Measurements from ENCODE around the gene TRIO. TPM values are rescaled to one million over a fixed set of nuclear protein-coding genes. Genes with fewer than 3 reads are reported as not detected.

The TRIO gene
- total RNA-seq, 6 experiments from 2014 or later = 167 to 219 (median 190) TPM

GRCh38 chr5:14365831-14366430, 222.8 kb downstream of the TRIO start:
- TF ChIP-seq, protein P1, sequence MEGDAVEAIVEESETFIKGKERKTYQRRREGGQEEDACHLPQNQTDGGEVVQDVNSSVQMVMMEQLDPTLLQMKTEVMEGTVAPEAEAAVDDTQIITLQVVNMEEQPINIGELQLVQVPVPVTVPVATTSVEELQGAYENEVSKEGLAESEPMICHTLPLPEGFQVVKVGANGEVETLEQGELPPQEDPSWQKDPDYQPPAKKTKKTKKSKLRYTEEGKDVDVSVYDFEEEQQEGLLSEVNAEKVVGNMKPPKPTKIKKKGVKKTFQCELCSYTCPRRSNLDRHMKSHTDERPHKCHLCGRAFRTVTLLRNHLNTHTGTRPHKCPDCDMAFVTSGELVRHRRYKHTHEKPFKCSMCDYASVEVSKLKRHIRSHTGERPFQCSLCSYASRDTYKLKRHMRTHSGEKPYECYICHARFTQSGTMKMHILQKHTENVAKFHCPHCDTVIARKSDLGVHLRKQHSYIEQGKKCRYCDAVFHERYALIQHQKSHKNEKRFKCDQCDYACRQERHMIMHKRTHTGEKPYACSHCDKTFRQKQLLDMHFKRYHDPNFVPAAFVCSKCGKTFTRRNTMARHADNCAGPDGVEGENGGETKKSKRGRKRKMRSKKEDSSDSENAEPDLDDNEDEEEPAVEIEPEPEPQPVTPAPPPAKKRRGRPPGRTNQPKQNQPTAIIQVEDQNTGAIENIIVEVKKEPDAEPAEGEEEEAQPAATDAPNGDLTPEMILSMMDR (IDR thresholded peaks at IDR 0.05) = no peak
- peak overlapping the region; percentile 73 for H3K27ac Mint-ChIP-seq
- 0 out of 2 replicates have a peak, but pooled peaks cover 4% of the 10 kb centered on the region for H3K9me3 Mint-ChIP-seq
- peak; percentile 11 for DNase-seq
- H3K27me3 Mint-ChIP-seq (ENCODE audit: insufficient read depth) = peaks cover 34% of the 10 kb centered on the region
- H3K4me1 Mint-ChIP-seq (ENCODE audit: low read depth) = peaks cover 31% of the 10 kb centered on the region
- H3K4me3 Mint-ChIP-seq = peak overlapping the region; percentile 6; the same call in 1 of the 2 replicates
- peaks cover 80% of the 10 kb centered on the region for H3K36me3 Mint-ChIP-seq (ENCODE audit: low read depth)

- H3K36me3 Mint-ChIP-seq (ENCODE audit: low read depth) = peaks cover 74% of the 10 kb centered on the region
Observed at GRCh38 chr5:14366763-14367162, 223.6 kb downstream of the TRIO start.

GRCh38 chr5:14367364-14367763, 224.2 kb downstream of the TRIO start:
- DNase-seq = no peak
- H3K27ac Mint-ChIP-seq = peak overlapping the region; percentile 21; the same call in 1 of the 2 replicates
- TF ChIP-seq, protein P1 (IDR thresholded peaks at IDR 0.05) = no peak
- H3K27me3 Mint-ChIP-seq (ENCODE audit: insufficient read depth) = peaks cover 35% of the 10 kb centered on the region
- no peaks in the 10 kb centered on the region for H3K9me3 Mint-ChIP-seq
- no peak overlapping the region for H3K4me3 Mint-ChIP-seq
- H3K4me1 Mint-ChIP-seq (ENCODE audit: low read depth) = peaks cover 31% of the 10 kb centered on the region
- peaks cover 74% of the 10 kb centered on the region for H3K36me3 Mint-ChIP-seq (ENCODE audit: low read depth)

More at GRCh38 chr5:14366763-14367162, 223.6 kb downstream of the TRIO start:
- TF ChIP-seq, protein P1 (IDR thresholded peaks at IDR 0.05) = no peak
- H3K27ac Mint-ChIP-seq = 0 out of 2 replicates have a peak overlapping the region, but pooled peaks have one; percentile 42
- peaks cover 31% of the 10 kb centered on the region for H3K4me1 Mint-ChIP-seq (ENCODE audit: low read depth)
- no peak overlapping the region for H3K4me3 Mint-ChIP-seq
- H3K27me3 Mint-ChIP-seq (ENCODE audit: insufficient read depth) = peaks cover 33% of the 10 kb centered on the region
- DNase-seq = no peak
- no peaks in the 10 kb centered on the region for H3K9me3 Mint-ChIP-seq

DNA sequence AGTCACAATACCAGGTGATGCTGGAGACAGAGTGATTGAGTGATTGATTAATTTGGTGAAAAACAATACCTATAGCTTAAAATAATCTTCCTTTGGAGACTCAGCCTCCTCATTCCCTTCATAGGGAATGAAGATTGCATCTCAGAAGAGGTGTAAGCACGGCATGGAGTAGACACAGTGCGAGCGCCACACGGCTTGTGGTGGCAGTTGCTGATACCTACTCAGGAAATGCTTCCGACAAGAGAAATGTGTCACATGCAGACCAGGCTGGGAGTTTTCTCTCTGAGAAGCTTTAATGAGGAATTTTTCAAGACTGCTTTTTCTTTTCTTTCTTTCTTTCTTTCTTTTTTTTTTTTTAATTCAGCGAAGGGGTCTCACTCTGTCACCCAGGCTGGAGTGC, 226.6 kb downstream of the TRIO start:
- H3K4me1 Mint-ChIP-seq (ENCODE audit: low read depth) = peaks cover 43% of the 10 kb centered on the region
- H3K27ac Mint-ChIP-seq = peak overlapping the region; percentile 56; the same call in 1 of the 2 replicates
- peaks cover 73% of the 10 kb centered on the region for H3K36me3 Mint-ChIP-seq (ENCODE audit: low read depth)
- no peak for DNase-seq
- TF ChIP-seq, protein P1 (IDR thresholded peaks at IDR 0.05) = no peak
- no peaks in the 10 kb centered on the region for H3K9me3 Mint-ChIP-seq
- H3K4me3 Mint-ChIP-seq = no peak overlapping the region
- H3K27me3 Mint-ChIP-seq (ENCODE audit: insufficient read depth) = peaks cover 37% of the 10 kb centered on the region

GRCh38 chr5:14370386-14370785, 227.2 kb downstream of the TRIO start:
- TF ChIP-seq, protein P1 (IDR thresholded peaks at IDR 0.05) = no peak
- peaks cover 43% of the 10 kb centered on the region for H3K4me1 Mint-ChIP-seq (ENCODE audit: low read depth)
- no peak overlapping the region for H3K4me3 Mint-ChIP-seq
- no peaks in the 10 kb centered on the region; the same call in 1 of the 2 replicates for H3K9me3 Mint-ChIP-seq
- peaks cover 72% of the 10 kb centered on the region for H3K36me3 Mint-ChIP-seq (ENCODE audit: low read depth)
- peak overlapping the region; percentile 19; the same call in 1 of the 2 replicates for H3K27ac Mint-ChIP-seq
- H3K27me3 Mint-ChIP-seq (ENCODE audit: insufficient read depth) = peaks cover 34% of the 10 kb centered on the region
- DNase-seq = no peak

Measured in HFFc6 (cell line).